Sigmoid colon (tissue), 7 donors: ENCODE data around the gene CWC27. TPM values are rescaled to one million over a fixed set of nuclear protein-coding genes. Genes with fewer than 3 reads are reported as not detected.

ENCODE experiments used
- DNase-seq: peaks from one replicate; pipeline ENCODE4 v3.0.0-alpha.2; 2019
- H3K27ac ChIP-seq, 4 donors: fragments of 200-600 bp; sonication (generic); one replicate each; pipeline ENCODE4 v1.5.1; 2016 to 2019; ENCODE audit warnings: mild to moderate bottlenecking in 1 of 4
- H3K27me3 ChIP-seq, 3 donors: fragments of 200-600 bp; sonication (generic); one replicate each; pipeline ENCODE4 v1.5.1; 2019; ENCODE audit warnings: mild to moderate bottlenecking in 1 of 3
- H3K36me3 ChIP-seq, 4 donors: fragments of 200-600 bp; sonication (generic); one replicate each; pipeline ENCODE4 v1.5.1; 2016 to 2019
- H3K4me1 ChIP-seq, 4 donors: fragments of 200-600 bp; sonication (generic); one replicate each; pipeline ENCODE4 v1.5.1; 2017 to 2019
- H3K4me3 ChIP-seq, 4 donors: fragments of 200-600 bp; sonication (generic); one replicate each; pipeline ENCODE4 v1.5.1; 2017 to 2019; ENCODE audit warnings: mild to moderate bottlenecking in 2 of 4, moderate library complexity in 1 of 4
- H3K9me3 ChIP-seq, 4 donors: fragments of 200-600 bp in 3 of 4; sonication (generic) in 3 of 4; one replicate each; pipeline versions ENCODE4 v1.5.1 to v1.6.1; 2013 to 2019
- EP300 ChIP-seq, 4 donors: sonication (generic); formaldehyde crosslinking; IDR thresholded peaks; one replicate each; pipeline ENCODE4 v1.6.1; 2017; ENCODE audit warnings: antibody characterized with exemption in 4 of 4
- POLR2A ChIP-seq, 2 donors: fragments of 450-650 bp; IDR thresholded peaks; one replicate each; pipeline ENCODE4 v1.6.1; 2016; ENCODE audit warnings: antibody characterized with exemption in 2 of 2, mild to moderate bottlenecking in 2 of 2, moderate library complexity in 2 of 2
- POLR2AphosphoS5 ChIP-seq, 4 donors: sonication (generic); formaldehyde crosslinking; IDR thresholded peaks; one replicate each; pipeline ENCODE4 v1.6.1; 2017; ENCODE audit warnings: antibody characterized with exemption in 4 of 4
- WGBS, 2 donors: extraction: QIAGEN DNeasy Blood & Tissue Kit; methylation state at CpG; one replicate each; pipeline ENCODE4 v1.1.7; 2013; 5-methylcytosine and 5-hydroxymethylcytosine counted together
- intact Hi-C: fragments of 100-400 bp; cut with DNase I; formaldehyde crosslinking; loops from one replicate; pipeline ENCODE4 v1.15.1; 2023
- polyA plus RNA-seq, 3 donors: library from polyadenylated mRNA; stranded (reverse); fragments of 200-250 nt; gene quantifications; one replicate each; pipeline ENCODE4 v1.2.3, GENCODE V29; 2013
- total RNA-seq, 4 donors: library from RNA; depleted of rRNA; stranded (reverse); fragments of >200 nt; gene quantifications; one replicate each; pipeline ENCODE4 v1.1.0, GENCODE V29; 2016
- TF ChIP-seq, protein P1 (sequence below), 4 experiments: fragments of 450-650 bp in 3 of 4; fragments of 200-600 bp in 1 of 4; IDR thresholded peaks; one replicate each; pipeline ENCODE4 v1.5.1; 2016 to 2019; ENCODE audit warnings: antibody characterized with exemption in 4 of 4, mild to moderate bottlenecking in 3 of 4, moderate library complexity in 2 of 4
- donor health status: healthy with polysubstance abuse.
- donor health status: Bipolar disorder and iron deficiency.
- donor health status: healthy.

The CWC27 gene
- total and polyA plus RNA-seq, 7 donors, result 11.3 to 27.7 (median 18.9) TPM

GRCh38 chr5:65015767-65016166, 247.0 kb downstream of the CWC27 start:
- TF ChIP-seq EP300 (IDR thresholded peaks at IDR 0.05), result no peak
- TF ChIP-seq, protein P1, sequence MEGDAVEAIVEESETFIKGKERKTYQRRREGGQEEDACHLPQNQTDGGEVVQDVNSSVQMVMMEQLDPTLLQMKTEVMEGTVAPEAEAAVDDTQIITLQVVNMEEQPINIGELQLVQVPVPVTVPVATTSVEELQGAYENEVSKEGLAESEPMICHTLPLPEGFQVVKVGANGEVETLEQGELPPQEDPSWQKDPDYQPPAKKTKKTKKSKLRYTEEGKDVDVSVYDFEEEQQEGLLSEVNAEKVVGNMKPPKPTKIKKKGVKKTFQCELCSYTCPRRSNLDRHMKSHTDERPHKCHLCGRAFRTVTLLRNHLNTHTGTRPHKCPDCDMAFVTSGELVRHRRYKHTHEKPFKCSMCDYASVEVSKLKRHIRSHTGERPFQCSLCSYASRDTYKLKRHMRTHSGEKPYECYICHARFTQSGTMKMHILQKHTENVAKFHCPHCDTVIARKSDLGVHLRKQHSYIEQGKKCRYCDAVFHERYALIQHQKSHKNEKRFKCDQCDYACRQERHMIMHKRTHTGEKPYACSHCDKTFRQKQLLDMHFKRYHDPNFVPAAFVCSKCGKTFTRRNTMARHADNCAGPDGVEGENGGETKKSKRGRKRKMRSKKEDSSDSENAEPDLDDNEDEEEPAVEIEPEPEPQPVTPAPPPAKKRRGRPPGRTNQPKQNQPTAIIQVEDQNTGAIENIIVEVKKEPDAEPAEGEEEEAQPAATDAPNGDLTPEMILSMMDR (IDR thresholded peaks at IDR 0.05), result no peak
- no peak for TF ChIP-seq POLR2AphosphoS5 (IDR thresholded peaks at IDR 0.05)
- no peak for TF ChIP-seq POLR2A (IDR thresholded peaks at IDR 0.05)

DNA sequence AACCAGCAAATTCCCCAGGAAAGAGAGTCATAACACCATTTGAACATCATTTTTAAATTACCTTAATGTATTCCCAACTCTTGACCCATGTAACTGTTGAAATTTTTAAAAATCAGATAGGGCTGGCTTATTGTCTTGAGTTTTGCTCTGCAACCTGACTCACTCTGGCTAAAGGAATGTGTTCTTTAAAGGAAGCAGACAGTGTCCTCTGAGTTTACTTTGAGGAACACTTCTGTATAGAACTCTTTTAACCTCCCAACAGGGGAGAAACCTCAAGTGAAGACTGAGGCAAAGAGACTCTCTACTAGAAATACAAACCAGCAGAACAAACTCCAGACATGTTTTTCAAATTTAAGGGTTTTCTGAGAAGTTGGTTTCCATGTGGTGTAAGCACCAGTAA, 248.9 kb downstream of the CWC27 start:
- Histone ChIP-seq H3K4me1 (peaks cover 0 to 54% (median 40%) of the 10 kb centered on the region in 4 donors), H3K4me3 (no peak overlapping the region), H3K27ac (no peak overlapping the region), H3K9me3 (no peaks in the 10 kb centered on the region), H3K27me3 (no peaks in the 10 kb centered on the region), H3K36me3 (no peaks in the 10 kb centered on the region)
- TF ChIP-seq POLR2AphosphoS5 (IDR thresholded peaks at IDR 0.05), result no peak
- TF ChIP-seq EP300 (IDR thresholded peaks at IDR 0.05), result no peak
- TF ChIP-seq, protein P1 (IDR thresholded peaks at IDR 0.05), result no peak
- no peak for TF ChIP-seq POLR2A (IDR thresholded peaks at IDR 0.05)
- no peak for DNase-seq
- intact Hi-C loops, result no loop called here

More at GRCh38 chr5:65015767-65016166, 247.0 kb downstream of the CWC27 start:
- H3K4me1 ChIP-seq, result peaks cover 0 to 63% (median 48%) of the 10 kb centered on the region in 4 donors
- H3K27ac ChIP-seq, result peak overlapping the region in 3 of 4 donors; percentile 14 to 52 (median 49)
- WGBS, 2 donors, result 94% methylated on average over 3 of the region's 3 CpGs
- no peaks in the 10 kb centered on the region for H3K9me3 ChIP-seq
- intact Hi-C loops, result no loop called here
- no peaks in the 10 kb centered on the region for H3K36me3 ChIP-seq
- no peaks in the 10 kb centered on the region for H3K27me3 ChIP-seq
- DNase-seq, result no peak
- H3K4me3 ChIP-seq, result no peak overlapping the region

DNA sequence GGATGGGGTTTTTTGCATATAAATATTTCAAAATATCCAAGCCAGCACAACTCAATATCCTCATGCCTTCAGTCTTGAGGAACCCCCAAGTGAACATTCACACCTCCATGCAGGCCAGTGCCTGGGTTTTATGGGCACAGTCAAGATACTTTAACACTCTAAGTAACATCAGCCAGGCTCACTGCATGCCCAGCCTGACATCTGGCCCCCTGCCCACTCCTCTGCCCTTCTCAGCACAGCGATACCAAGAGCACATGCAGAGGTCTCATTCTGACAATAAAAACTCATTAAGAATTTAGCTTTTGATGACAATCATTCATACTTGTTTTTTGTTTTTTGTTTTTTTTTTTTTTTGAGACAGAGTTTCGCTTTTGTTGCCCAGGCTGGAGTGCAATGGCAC, 250.0 kb downstream of the CWC27 start:
- H3K27me3 ChIP-seq, result no peaks in the 10 kb centered on the region
- peak; percentile 79 for DNase-seq
- TF ChIP-seq EP300 (IDR thresholded peaks at IDR 0.05), result no peak
- TF ChIP-seq POLR2A (IDR thresholded peaks at IDR 0.05), result no peak
- TF ChIP-seq POLR2AphosphoS5 (IDR thresholded peaks at IDR 0.05), result peak in 1 of 4 donors; percentile 47
- TF ChIP-seq, protein P1 (IDR thresholded peaks at IDR 0.05), result no peak
- no peak overlapping the region for H3K27ac ChIP-seq
- WGBS, 2 donors, result 94 to 98% methylated on average over 2 of the region's 2 CpGs
- intact Hi-C loops, result no loop called here
- peaks cover 0 to 44% (median 33%) of the 10 kb centered on the region in 4 donors for H3K4me1 ChIP-seq
- no peaks in the 10 kb centered on the region for H3K9me3 ChIP-seq
- no peak overlapping the region for H3K4me3 ChIP-seq
- H3K36me3 ChIP-seq, result no peaks in the 10 kb centered on the region

- H3K36me3 ChIP-seq, result no peaks in the 10 kb centered on the region
- H3K4me3 ChIP-seq, result no peak overlapping the region
- H3K4me1 ChIP-seq, result peaks cover 0 to 32% (median 21%) of the 10 kb centered on the region in 4 donors
- no peak for DNase-seq
- intact Hi-C loops, result loop anchor here (2.0 kb wide), 1 partner anchor 14 kb away; no protein-coding TSS in a partner anchor
- TF ChIP-seq, protein P1 (IDR thresholded peaks at IDR 0.05), result no peak
- TF ChIP-seq EP300 (IDR thresholded peaks at IDR 0.05) (no peak), POLR2A (IDR thresholded peaks at IDR 0.05) (no peak), POLR2AphosphoS5 (IDR thresholded peaks at IDR 0.05) (no peak)
- no peaks in the 10 kb centered on the region for H3K27me3 ChIP-seq
- no peak overlapping the region for H3K27ac ChIP-seq
- no peaks in the 10 kb centered on the region for H3K9me3 ChIP-seq
Measured at GRCh38 chr5:65020492-65020891, 251.8 kb downstream of the CWC27 start.
